WTC11 (cell line): Measurements from ENCODE around the gene ACACA. TPM values are rescaled to one million over a fixed set of nuclear protein-coding genes. Genes with fewer than 3 reads are reported as not detected.
"Not testable (repeated sequence)": the region's sequence is repeated elsewhere in the genome, so short reads cannot be mapped to it uniquely, and the experiment has no call there.

ENCODE experiments used
- ATAC-seq: fragments of 200-7000 bp; cut with Tn5 transposase; 2 replicates; pipeline ENCODE4 v1.10.0; 2021; ENCODE audit warnings: mild to moderate bottlenecking, moderate library complexity
- CTCF ChIA-PET: fragments of 300-600 bp; sonication (Branson Sonifier 250); formaldehyde crosslinking; loops from one replicate; lab custom pipeline; 2021; ENCODE audit warnings: antibody characterized with exemption; lab: Charles Lee
- POLR2A ChIA-PET: fragments of 350-600 bp; sonication (Branson Sonifier 250); formaldehyde crosslinking; loops from one replicate; lab custom pipeline; 2021; ENCODE audit warnings: antibody characterized with exemption; lab: Charles Lee
- DNase-seq: peaks from one replicate; pipeline ENCODE4 v3.0.0; 2021; ENCODE audit warnings: low spot score
- H3K27ac Mint-ChIP-seq: 2 replicates; pipeline ENCODE4 v1.8.0; 2021; ENCODE audit warnings: mixed read lengths
- H3K27me3 Mint-ChIP-seq: 2 replicates; pipeline ENCODE4 v1.8.0; 2021; ENCODE audit warnings: low read depth, mild to moderate bottlenecking, moderate library complexity, mixed read lengths
- H3K36me3 Mint-ChIP-seq: 2 replicates; pipeline ENCODE4 v1.8.0; 2021; ENCODE audit warnings: mixed read lengths
- H3K4me1 Mint-ChIP-seq: 2 replicates; pipeline ENCODE4 v1.8.0; 2022; ENCODE audit warnings: mixed read lengths
- H3K4me3 Mint-ChIP-seq: 2 replicates; pipeline ENCODE4 v1.8.0; 2021; ENCODE audit warnings: mild to moderate bottlenecking, moderate library complexity, mixed read lengths
- H3K9me3 Mint-ChIP-seq: 2 replicates; pipeline ENCODE4 v1.8.0; 2021; ENCODE audit warnings: mixed read lengths
- ARID4B ChIP-seq: sonication (generic); formaldehyde crosslinking; IDR thresholded peaks from 2 replicates; pipeline ENCODE4 v1.8.0; 2023; ENCODE audit warnings: missing genetic modification reagents, mild to moderate bottlenecking, borderline replicate concordance
- ATF1 ChIP-seq: sonication (generic); formaldehyde crosslinking; IDR thresholded peaks from 2 replicates; pipeline ENCODE4 v1.8.1; 2023; ENCODE audit warnings: mild to moderate bottlenecking, moderate library complexity, missing genetic modification reagents
- CDX4 ChIP-seq: fragments of 250-450 bp; sonication (Bioruptor Pico); IDR thresholded peaks from 2 replicates; pipeline ENCODE4 v1.9.0; 2021; ENCODE audit warnings: moderate library complexity, mild to moderate bottlenecking, inconsistent platforms, borderline replicate concordance
- FOXK1 ChIP-seq: sonication (generic); formaldehyde crosslinking; IDR thresholded peaks from 2 replicates; pipeline ENCODE4 v1.8.0; 2022; ENCODE audit warnings: mild to moderate bottlenecking, moderate library complexity, missing genetic modification reagents
- FOXP1 ChIP-seq: sonication (generic); formaldehyde crosslinking; IDR thresholded peaks from 2 replicates; pipeline ENCODE4 v1.8.0; 2022; ENCODE audit warnings: missing genetic modification reagents, mild to moderate bottlenecking, moderate library complexity, borderline replicate concordance
- GRHL2 ChIP-seq: fragments of 250-450 bp; sonication (Bioruptor Pico); IDR thresholded peaks from 2 replicates; pipeline ENCODE4 v1.8.0; 2022; ENCODE audit warnings: mild to moderate bottlenecking, moderate library complexity; ENCODE audit not compliant: insufficient replicate concordance, severe bottlenecking
- NFYB ChIP-seq: sonication (generic); formaldehyde crosslinking; conservative IDR thresholded peaks from 2 replicates; pipeline ENCODE4 v1.8.0; 2022; ENCODE audit warnings: low read depth, missing genetic modification reagents
- NR1H2 ChIP-seq: sonication (generic); formaldehyde crosslinking; IDR thresholded peaks from 2 replicates; pipeline ENCODE4 v1.9.0; 2021; ENCODE audit warnings: mild to moderate bottlenecking, moderate library complexity, missing genetic modification reagents
- NR2C2 ChIP-seq: sonication (generic); formaldehyde crosslinking; IDR thresholded peaks from 2 replicates; pipeline ENCODE4 v1.8.0; 2022; ENCODE audit warnings: mild to moderate bottlenecking, missing genetic modification reagents
- TP53 ChIP-seq: sonication (generic); formaldehyde crosslinking; IDR thresholded peaks from 2 replicates; pipeline ENCODE4 v1.8.1; 2023; ENCODE audit warnings: mild to moderate bottlenecking, missing genetic modification reagents
- ZNF121 ChIP-seq: sonication (generic); formaldehyde crosslinking; IDR thresholded peaks from 2 replicates; pipeline ENCODE4 v1.8.0; 2023; ENCODE audit warnings: missing genetic modification reagents
- ZNF232 ChIP-seq: sonication (generic); formaldehyde crosslinking; IDR thresholded peaks from 2 replicates; pipeline ENCODE4 v1.8.0; 2022; ENCODE audit warnings: mild to moderate bottlenecking, missing genetic modification reagents
- ZNF317 ChIP-seq: sonication (generic); formaldehyde crosslinking; IDR thresholded peaks from 2 replicates; pipeline ENCODE4 v1.8.1; 2023; ENCODE audit warnings: low read depth, mild to moderate bottlenecking, moderate library complexity, missing genetic modification reagents, borderline replicate concordance
- ZNF423 ChIP-seq: fragments of 250-450 bp; sonication (Bioruptor Pico); IDR thresholded peaks from 2 replicates; pipeline ENCODE4 v2.1.2; 2022; ENCODE audit warnings: mild to moderate bottlenecking, moderate library complexity
- ZNF671 ChIP-seq: fragments of 250-450 bp; sonication (Bioruptor Pico); IDR thresholded peaks from 2 replicates; pipeline ENCODE4 v1.8.0; 2021; ENCODE audit warnings: mild to moderate bottlenecking
- total RNA-seq: library from RNA; stranded (reverse); gene quantifications from 3 replicates; pipeline ENCODE4 v1.2.3, GENCODE V29; 2021
- TF ChIP-seq, protein P1 (sequence below): sonication (generic); formaldehyde crosslinking; IDR thresholded peaks from 2 replicates; pipeline ENCODE4 v1.8.1; 2022; ENCODE audit warnings: low read depth, missing genetic modification reagents, borderline replicate concordance
- TF ChIP-seq, protein P2 (sequence below): fragments of 250-450 bp; sonication (Bioruptor Pico); IDR thresholded peaks from 2 replicates; pipeline ENCODE4 v1.9.0; 2021; ENCODE audit warnings: mild to moderate bottlenecking
- TF ChIP-seq, protein P3 (sequence below): fragments of 200-600 bp; IDR thresholded peaks from 2 replicates; pipeline ENCODE4 v1.8.0; 2022; ENCODE audit warnings: antibody characterized with exemption
- TF ChIP-seq, protein P4 (sequence below): sonication (generic); formaldehyde crosslinking; IDR thresholded peaks from 2 replicates; pipeline ENCODE4 v1.8.1; 2023; ENCODE audit warnings: mild to moderate bottlenecking, missing genetic modification reagents
- TF ChIP-seq, protein P5 (sequence below): sonication (generic); formaldehyde crosslinking; IDR thresholded peaks from 2 replicates; pipeline ENCODE4 v1.8.1; 2022; ENCODE audit warnings: missing genetic modification reagents, borderline replicate concordance

The ACACA gene
- total RNA-seq, 1 experiment from 2014 or later = 167 TPM

- TF ChIP-seq FOXP1 (no peak), ZNF317 (CRISPR knock-in tag) (no peak), TP53 (CRISPR knock-in tag) (no peak), GRHL2 (CRISPR knock-in tag) (no peak), ZNF232 (CRISPR knock-in tag) (no peak), NR2C2 (CRISPR knock-in tag) (no peak), ARID4B (0 out of 2 replicates have a peak, but pooled peaks have one; percentile 41), CDX4 (no peak), NFYB (CRISPR knock-in tag) (no peak), ZNF671 (no peak), FOXK1 (CRISPR knock-in tag) (no peak), ZNF121 (CRISPR knock-in tag) (no peak), ATF1 (CRISPR knock-in tag) (no peak), ZNF423 (CRISPR knock-in tag) (no peak), NR1H2 (CRISPR knock-in tag) (no peak)
- TF ChIP-seq, protein P1, sequence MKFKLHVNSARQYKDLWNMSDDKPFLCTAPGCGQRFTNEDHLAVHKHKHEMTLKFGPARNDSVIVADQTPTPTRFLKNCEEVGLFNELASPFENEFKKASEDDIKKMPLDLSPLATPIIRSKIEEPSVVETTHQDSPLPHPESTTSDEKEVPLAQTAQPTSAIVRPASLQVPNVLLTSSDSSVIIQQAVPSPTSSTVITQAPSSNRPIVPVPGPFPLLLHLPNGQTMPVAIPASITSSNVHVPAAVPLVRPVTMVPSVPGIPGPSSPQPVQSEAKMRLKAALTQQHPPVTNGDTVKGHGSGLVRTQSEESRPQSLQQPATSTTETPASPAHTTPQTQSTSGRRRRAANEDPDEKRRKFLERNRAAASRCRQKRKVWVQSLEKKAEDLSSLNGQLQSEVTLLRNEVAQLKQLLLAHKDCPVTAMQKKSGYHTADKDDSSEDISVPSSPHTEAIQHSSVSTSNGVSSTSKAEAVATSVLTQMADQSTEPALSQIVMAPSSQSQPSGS (CRISPR knock-in tag) = no peak
- TF ChIP-seq, protein P2, sequence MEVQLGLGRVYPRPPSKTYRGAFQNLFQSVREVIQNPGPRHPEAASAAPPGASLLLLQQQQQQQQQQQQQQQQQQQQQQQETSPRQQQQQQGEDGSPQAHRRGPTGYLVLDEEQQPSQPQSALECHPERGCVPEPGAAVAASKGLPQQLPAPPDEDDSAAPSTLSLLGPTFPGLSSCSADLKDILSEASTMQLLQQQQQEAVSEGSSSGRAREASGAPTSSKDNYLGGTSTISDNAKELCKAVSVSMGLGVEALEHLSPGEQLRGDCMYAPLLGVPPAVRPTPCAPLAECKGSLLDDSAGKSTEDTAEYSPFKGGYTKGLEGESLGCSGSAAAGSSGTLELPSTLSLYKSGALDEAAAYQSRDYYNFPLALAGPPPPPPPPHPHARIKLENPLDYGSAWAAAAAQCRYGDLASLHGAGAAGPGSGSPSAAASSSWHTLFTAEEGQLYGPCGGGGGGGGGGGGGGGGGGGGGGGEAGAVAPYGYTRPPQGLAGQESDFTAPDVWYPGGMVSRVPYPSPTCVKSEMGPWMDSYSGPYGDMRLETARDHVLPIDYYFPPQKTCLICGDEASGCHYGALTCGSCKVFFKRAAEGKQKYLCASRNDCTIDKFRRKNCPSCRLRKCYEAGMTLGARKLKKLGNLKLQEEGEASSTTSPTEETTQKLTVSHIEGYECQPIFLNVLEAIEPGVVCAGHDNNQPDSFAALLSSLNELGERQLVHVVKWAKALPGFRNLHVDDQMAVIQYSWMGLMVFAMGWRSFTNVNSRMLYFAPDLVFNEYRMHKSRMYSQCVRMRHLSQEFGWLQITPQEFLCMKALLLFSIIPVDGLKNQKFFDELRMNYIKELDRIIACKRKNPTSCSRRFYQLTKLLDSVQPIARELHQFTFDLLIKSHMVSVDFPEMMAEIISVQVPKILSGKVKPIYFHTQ = no peak
- TF ChIP-seq, protein P3, sequence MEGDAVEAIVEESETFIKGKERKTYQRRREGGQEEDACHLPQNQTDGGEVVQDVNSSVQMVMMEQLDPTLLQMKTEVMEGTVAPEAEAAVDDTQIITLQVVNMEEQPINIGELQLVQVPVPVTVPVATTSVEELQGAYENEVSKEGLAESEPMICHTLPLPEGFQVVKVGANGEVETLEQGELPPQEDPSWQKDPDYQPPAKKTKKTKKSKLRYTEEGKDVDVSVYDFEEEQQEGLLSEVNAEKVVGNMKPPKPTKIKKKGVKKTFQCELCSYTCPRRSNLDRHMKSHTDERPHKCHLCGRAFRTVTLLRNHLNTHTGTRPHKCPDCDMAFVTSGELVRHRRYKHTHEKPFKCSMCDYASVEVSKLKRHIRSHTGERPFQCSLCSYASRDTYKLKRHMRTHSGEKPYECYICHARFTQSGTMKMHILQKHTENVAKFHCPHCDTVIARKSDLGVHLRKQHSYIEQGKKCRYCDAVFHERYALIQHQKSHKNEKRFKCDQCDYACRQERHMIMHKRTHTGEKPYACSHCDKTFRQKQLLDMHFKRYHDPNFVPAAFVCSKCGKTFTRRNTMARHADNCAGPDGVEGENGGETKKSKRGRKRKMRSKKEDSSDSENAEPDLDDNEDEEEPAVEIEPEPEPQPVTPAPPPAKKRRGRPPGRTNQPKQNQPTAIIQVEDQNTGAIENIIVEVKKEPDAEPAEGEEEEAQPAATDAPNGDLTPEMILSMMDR = no peak
- TF ChIP-seq, protein P4, sequence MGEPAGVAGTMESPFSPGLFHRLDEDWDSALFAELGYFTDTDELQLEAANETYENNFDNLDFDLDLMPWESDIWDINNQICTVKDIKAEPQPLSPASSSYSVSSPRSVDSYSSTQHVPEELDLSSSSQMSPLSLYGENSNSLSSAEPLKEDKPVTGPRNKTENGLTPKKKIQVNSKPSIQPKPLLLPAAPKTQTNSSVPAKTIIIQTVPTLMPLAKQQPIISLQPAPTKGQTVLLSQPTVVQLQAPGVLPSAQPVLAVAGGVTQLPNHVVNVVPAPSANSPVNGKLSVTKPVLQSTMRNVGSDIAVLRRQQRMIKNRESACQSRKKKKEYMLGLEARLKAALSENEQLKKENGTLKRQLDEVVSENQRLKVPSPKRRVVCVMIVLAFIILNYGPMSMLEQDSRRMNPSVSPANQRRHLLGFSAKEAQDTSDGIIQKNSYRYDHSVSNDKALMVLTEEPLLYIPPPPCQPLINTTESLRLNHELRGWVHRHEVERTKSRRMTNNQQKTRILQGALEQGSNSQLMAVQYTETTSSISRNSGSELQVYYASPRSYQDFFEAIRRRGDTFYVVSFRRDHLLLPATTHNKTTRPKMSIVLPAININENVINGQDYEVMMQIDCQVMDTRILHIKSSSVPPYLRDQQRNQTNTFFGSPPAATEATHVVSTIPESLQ (CRISPR knock-in tag) = no peak
- TF ChIP-seq, protein P5, sequence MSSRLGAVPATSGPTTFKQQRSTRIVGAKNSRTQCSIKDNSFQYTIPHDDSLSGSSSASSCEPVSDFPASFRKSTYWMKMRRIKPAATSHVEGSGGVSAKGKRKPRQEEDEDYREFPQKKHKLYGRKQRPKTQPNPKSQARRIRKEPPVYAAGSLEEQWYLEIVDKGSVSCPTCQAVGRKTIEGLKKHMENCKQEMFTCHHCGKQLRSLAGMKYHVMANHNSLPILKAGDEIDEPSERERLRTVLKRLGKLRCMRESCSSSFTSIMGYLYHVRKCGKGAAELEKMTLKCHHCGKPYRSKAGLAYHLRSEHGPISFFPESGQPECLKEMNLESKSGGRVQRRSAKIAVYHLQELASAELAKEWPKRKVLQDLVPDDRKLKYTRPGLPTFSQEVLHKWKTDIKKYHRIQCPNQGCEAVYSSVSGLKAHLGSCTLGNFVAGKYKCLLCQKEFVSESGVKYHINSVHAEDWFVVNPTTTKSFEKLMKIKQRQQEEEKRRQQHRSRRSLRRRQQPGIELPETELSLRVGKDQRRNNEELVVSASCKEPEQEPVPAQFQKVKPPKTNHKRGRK (CRISPR knock-in tag) = no peak
Measured at GRCh38 chr17:37358098-37358829, 48.4 kb downstream of the ACACA start (continued).

- H3K9me3 Mint-ChIP-seq, H3K27me3 Mint-ChIP-seq, DNase-seq, ATAC-seq, POLR2A ChIA-PET: not testable (repeated sequence)
- Mint-ChIP-seq H3K27ac (peak overlapping the region; percentile 99), H3K4me3 (peak overlapping the region; percentile 97), H3K4me1 (peaks cover 36% of the 10 kb centered on the region), H3K36me3 (peaks cover 15% of the 10 kb centered on the region)
- CTCF ChIA-PET = interaction anchor here (1.1 kb wide), 1 partner anchor 16 kb away, joined by 4 read pairs; no protein-coding TSS in a partner anchor
Measured at GRCh38 chr17:37356796-37357569, 49.7 kb downstream of the ACACA start.
